RWPE2 (cell line): ENCODE measurements around the gene PHB1.
A peak's percentile ranks its signal among the peaks of the same experiment; 100 is the strongest.

Experiments used
- ATAC-seq: fragments of 200-7000 bp; cut with Tn5 transposase; 3 replicates; pipeline ENCODE4 v1.9.1; 2021; ENCODE audit warnings: low read depth
- DNase-seq: peaks from one replicate; pipeline ENCODE4 v3.0.0-alpha.2; 2020; ENCODE audit warnings: low spot score
- H3K27ac ChIP-seq: fragments of 450-650 bp; 2 replicates; pipeline ENCODE4 v1.5.1; 2017; ENCODE audit warnings: mild to moderate bottlenecking; ENCODE audit not compliant: poor library complexity, severe bottlenecking
- H3K27me3 ChIP-seq: fragments of 250-450 bp; sonication (Bioruptor Pico); 2 replicates; pipeline ENCODE4 v1.5.1; 2021; ENCODE audit warnings: mild to moderate bottlenecking, moderate library complexity; ENCODE audit not compliant: insufficient read depth, poor library complexity, severe bottlenecking
- H3K36me3 ChIP-seq: fragments of 250-450 bp; sonication (Bioruptor Pico); 2 replicates; pipeline ENCODE4 v1.5.1; 2020; ENCODE audit warnings: low read depth, mild to moderate bottlenecking, moderate library complexity
- H3K4me1 ChIP-seq: fragments of 250-450 bp; sonication (Bioruptor Pico); 2 replicates; pipeline ENCODE4 v1.5.1; 2021; ENCODE audit warnings: mild to moderate bottlenecking, moderate library complexity; ENCODE audit not compliant: insufficient read depth, poor library complexity, severe bottlenecking
- H3K4me3 ChIP-seq: fragments of 250-450 bp; sonication (Bioruptor Pico); 2 replicates; pipeline ENCODE4 v1.5.1; 2021; ENCODE audit warnings: mild to moderate bottlenecking, moderate library complexity; ENCODE audit not compliant: severe bottlenecking
- H3K9me3 ChIP-seq: fragments of 250-450 bp; sonication (Bioruptor Pico); 2 replicates; pipeline ENCODE4 v1.5.1; 2021; ENCODE audit warnings: mild to moderate bottlenecking, moderate library complexity; ENCODE audit not compliant: severe bottlenecking
- TF ChIP-seq, protein P1 (sequence below): fragments of 450-650 bp; IDR thresholded peaks from one replicate; pipeline ENCODE4 v1.5.1; 2017; ENCODE audit warnings: mild to moderate bottlenecking, moderate library complexity; ENCODE audit not compliant: poor library complexity, severe bottlenecking

Gene PHB1

DNA sequence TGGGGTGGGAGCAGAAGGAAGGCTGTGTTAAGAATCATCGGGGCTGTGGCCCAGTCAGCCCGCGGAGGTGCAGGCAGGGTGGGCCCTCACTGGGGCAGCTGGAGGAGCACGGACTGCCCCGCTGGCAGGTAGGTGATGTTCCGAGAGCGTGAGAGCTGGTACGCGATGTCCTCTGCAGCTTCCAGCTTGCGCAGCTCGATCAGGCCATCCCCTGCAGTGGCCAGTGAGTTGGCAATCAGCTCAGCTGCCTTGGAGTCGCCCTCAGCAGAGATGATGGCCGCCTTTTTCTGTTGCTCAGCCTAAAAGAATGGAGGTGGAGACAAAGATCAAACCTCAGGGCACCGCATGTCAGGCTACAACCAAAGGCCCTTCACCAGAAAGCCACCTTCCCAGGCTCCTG lies 9.8 kb downstream of the PHB1 start:
- H3K36me3 ChIP-seq, result peaks cover 63% of the 10 kb centered on the region
- H3K27me3 ChIP-seq, result no peaks in the 10 kb centered on the region
- TF ChIP-seq, protein P1, sequence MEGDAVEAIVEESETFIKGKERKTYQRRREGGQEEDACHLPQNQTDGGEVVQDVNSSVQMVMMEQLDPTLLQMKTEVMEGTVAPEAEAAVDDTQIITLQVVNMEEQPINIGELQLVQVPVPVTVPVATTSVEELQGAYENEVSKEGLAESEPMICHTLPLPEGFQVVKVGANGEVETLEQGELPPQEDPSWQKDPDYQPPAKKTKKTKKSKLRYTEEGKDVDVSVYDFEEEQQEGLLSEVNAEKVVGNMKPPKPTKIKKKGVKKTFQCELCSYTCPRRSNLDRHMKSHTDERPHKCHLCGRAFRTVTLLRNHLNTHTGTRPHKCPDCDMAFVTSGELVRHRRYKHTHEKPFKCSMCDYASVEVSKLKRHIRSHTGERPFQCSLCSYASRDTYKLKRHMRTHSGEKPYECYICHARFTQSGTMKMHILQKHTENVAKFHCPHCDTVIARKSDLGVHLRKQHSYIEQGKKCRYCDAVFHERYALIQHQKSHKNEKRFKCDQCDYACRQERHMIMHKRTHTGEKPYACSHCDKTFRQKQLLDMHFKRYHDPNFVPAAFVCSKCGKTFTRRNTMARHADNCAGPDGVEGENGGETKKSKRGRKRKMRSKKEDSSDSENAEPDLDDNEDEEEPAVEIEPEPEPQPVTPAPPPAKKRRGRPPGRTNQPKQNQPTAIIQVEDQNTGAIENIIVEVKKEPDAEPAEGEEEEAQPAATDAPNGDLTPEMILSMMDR, result no peak
- DNase-seq, result peak; percentile 28
- H3K9me3 ChIP-seq, result no peaks in the 10 kb centered on the region
- H3K4me3 ChIP-seq, result no peak overlapping the region
- no peaks in the 10 kb centered on the region for H3K4me1 ChIP-seq
- H3K27ac ChIP-seq, result no peak overlapping the region
- ATAC-seq, result no peak

DNA sequence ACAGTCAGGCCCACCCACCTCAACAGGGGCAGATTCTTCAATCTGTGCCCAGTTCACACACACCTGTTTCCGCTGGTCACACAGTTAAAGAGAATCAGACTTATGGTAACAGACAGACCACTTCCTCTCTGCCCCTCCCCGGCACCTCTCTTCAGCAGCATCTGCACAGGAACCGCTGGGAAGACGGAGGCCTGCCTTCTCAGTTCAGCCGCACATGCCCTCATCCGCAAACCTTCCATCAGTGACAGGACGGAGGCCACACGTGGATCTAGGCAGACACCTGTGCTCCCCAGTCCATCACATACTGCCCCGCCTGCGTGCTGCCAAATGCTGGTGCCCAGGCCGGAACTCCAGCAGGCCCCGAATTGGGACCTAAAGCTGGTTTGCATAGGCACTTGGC lies 10.3 kb downstream of the PHB1 start:
- no peaks in the 10 kb centered on the region for H3K9me3 ChIP-seq
- no peak overlapping the region for H3K4me3 ChIP-seq
- peaks cover 58% of the 10 kb centered on the region for H3K36me3 ChIP-seq
- ATAC-seq, result no peak
- H3K4me1 ChIP-seq, result no peaks in the 10 kb centered on the region
- H3K27me3 ChIP-seq, result no peaks in the 10 kb centered on the region
- H3K27ac ChIP-seq, result no peak overlapping the region
- TF ChIP-seq, protein P1, result no peak
- DNase-seq, result peak; percentile 45

DNA sequence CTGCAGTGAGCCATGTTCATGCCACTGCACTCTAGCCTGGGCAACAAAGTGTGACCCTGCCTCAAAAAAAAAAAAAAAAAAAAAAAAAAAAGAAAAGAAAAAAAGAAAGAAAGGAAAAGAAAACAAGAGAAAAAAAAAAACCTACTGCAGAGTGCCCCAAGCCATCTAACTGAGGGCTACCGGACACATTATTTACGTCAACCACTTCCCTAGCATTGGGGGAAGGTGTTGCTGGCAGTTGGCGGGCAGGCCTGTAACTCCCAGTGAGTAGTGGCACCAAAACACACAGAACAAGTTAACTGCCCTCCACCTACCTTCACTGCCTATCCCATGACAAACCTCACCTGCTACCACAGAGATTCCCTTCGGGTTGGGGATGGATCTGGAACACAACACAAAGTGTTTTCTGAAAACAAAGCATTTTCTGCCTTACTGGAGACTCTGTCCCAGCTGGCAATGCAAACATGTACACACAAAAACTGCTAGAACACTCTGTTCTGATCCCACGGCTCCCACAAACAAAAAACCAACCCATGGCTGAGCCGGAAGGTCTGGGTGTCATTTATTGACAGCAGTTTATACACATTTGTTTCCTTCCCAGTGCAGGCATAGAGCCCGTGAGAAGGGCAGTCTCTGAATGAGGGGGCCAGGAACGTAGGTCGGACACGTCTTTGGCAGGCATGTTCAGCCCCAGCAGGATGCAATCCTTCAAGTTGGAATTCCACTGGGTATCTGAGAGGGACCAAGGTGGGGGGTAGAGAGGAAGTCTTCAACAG lies 11.0 kb downstream of the PHB1 start:
- TF ChIP-seq, protein P1, result no peak
- no peaks in the 10 kb centered on the region for H3K4me1 ChIP-seq
- ATAC-seq (no peak), DNase-seq (peak; percentile 6)
- peaks cover 53% of the 10 kb centered on the region for H3K36me3 ChIP-seq
- no peak overlapping the region for H3K4me3 ChIP-seq
- no peaks in the 10 kb centered on the region for H3K27me3 ChIP-seq
- no peak overlapping the region for H3K27ac ChIP-seq
- no peaks in the 10 kb centered on the region for H3K9me3 ChIP-seq

DNA sequence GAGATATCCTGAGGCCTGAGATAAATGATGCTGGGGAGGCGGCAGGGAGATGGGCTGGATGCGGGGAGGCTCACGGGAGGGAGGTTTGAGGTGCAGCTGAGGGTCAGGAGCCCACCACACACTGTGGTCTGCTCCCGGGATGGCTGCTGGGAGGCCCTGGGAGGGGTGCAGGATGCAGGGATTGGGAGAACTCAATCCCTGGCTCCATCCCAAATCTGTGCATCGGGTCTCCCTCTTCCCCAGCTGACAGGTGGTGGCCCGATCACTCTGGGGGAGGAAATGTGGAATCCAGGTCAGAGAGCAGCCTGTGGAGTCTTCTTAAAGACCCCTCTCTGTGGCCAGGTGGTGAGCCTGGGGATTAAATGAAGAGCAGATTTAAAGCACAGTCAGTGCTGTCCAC lies 12.0 kb downstream of the PHB1 start:
- TF ChIP-seq, protein P1, result no peak
- no peak overlapping the region for H3K4me3 ChIP-seq
- no peaks in the 10 kb centered on the region for H3K9me3 ChIP-seq
- DNase-seq (peak; percentile 36), ATAC-seq (no peak)
- no peaks in the 10 kb centered on the region for H3K27me3 ChIP-seq
- no peak overlapping the region for H3K27ac ChIP-seq
- H3K36me3 ChIP-seq, result peaks cover 43% of the 10 kb centered on the region
- no peaks in the 10 kb centered on the region for H3K4me1 ChIP-seq

DNA sequence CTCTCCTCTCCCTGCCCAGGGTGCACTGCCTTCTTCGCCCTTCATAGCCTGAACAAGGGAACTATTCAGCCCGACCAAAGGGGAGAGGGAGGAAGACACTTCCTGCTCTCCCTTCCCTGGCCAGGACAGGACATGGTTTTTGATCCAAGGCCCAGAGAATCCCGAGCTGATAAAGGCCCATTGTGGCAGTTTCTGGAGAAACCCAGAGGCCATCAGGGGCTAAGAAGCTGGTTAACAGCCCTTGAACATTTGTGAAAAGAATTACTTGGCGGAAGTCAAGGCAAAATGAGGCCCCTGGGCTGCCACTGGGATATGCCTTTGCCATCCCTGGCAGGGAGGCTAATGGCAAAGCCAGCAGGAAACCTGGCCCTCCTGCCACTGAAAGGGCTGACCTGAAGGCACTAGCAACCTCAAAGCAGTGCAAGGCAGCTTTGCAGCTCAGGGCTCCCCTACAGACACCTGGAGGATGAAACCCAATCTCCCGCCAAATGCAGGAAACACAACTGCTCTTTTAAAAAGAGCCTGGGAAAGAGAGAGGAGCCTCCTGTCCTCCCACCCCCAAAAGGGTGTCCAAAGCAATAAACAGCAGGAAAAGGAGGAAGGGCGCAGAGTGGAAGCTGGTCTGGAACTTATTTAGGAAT lies 12.6 kb downstream of the PHB1 start:
- TF ChIP-seq, protein P1, result no peak
- H3K4me3 ChIP-seq, result no peak overlapping the region
- H3K27me3 ChIP-seq, result no peaks in the 10 kb centered on the region
- ATAC-seq (no peak), DNase-seq (peak; percentile 23)
- H3K27ac ChIP-seq, result no peak overlapping the region
- H3K36me3 ChIP-seq, result peaks cover 37% of the 10 kb centered on the region
- H3K4me1 ChIP-seq, result no peaks in the 10 kb centered on the region
- no peaks in the 10 kb centered on the region for H3K9me3 ChIP-seq
